Heart right ventricle (tissue), 16 donors: Measurements from ENCODE around the gene ADCY2. TPM values are rescaled to one million over a fixed set of nuclear protein-coding genes. Genes with fewer than 3 reads are reported as not detected.

Experiments
- ATAC-seq, 8 donors: fragments of 200-7000 bp; cut with Tn5 transposase; one replicate each; pipeline ENCODE4 v1.9.1; 2020; ENCODE audit warnings: mild to moderate bottlenecking in 8 of 8, moderate library complexity in 8 of 8, moderate number of reproducible peaks in 1 of 8
- DNase-seq, 2 donors: peaks; one replicate each; pipeline ENCODE4 v3.0.0-alpha.2; 2020
- H3K27ac ChIP-seq, 10 donors: fragments of 200-600 bp; sonication (generic) in 2 of 10; one replicate each; pipeline versions ENCODE4 v1.5.0 to v1.8.0; 2020 to 2022; ENCODE audit warnings: mild to moderate bottlenecking in 3 of 10
- H3K27me3 ChIP-seq, 7 donors: fragments of 200-600 bp; one replicate each; pipeline ENCODE4 v1.8.0; 2021 to 2022; ENCODE audit warnings: mild to moderate bottlenecking in 2 of 7
- H3K36me3 ChIP-seq, 9 donors: fragments of 200-600 bp; sonication (generic) in 1 of 9; one replicate each; pipeline versions ENCODE4 v1.5.0 to v1.8.0; 2020 to 2022; ENCODE audit warnings: mild to moderate bottlenecking in 2 of 9
- H3K4me1 ChIP-seq, 9 donors: fragments of 200-600 bp; sonication (generic) in 1 of 9; one replicate each; pipeline versions ENCODE4 v1.5.0 to v1.8.0; 2020 to 2022; ENCODE audit warnings: mild to moderate bottlenecking in 4 of 9
- H3K4me3 ChIP-seq, 10 donors: fragments of 200-600 bp; sonication (generic) in 2 of 10; one replicate each; pipeline versions ENCODE4 v1.5.0 to v1.8.0; 2020 to 2022; ENCODE audit warnings: mild to moderate bottlenecking in 7 of 10, moderate library complexity in 2 of 10
- H3K9me3 ChIP-seq, 11 donors: fragments of 200-600 bp in 10 of 11; sonication (generic) in 2 of 11; one replicate each; pipeline versions ENCODE4 v1.5.0 to v1.8.0; 2013 to 2022; ENCODE audit warnings: mild to moderate bottlenecking in 2 of 11, control low read depth in 1 of 11, moderate library complexity in 1 of 11
- WGBS, 2 donors: extraction: QIAGEN DNeasy Blood & Tissue Kit; methylation state at CpG; one replicate each; pipeline ENCODE4 v1.1.7; 2013; ENCODE audit warnings: inconsistent platforms in 1 of 2; 5-methylcytosine and 5-hydroxymethylcytosine counted together
- intact Hi-C, 10 donors: fragments of 100-400 bp; cut with DNase I; formaldehyde crosslinking; loops; one replicate each; pipeline versions ENCODE4 v1.11.1 to v1.14.2; 2022
- polyA plus RNA-seq, 2 donors: library from polyadenylated mRNA; stranded (reverse); fragments of 200-250 nt; gene quantifications; one replicate each; pipeline ENCODE4 v1.2.3, GENCODE V29; 2013
- total RNA-seq, 10 donors: library from RNA; stranded (reverse); fragmentation: NEBNext Ultra II Directional in 3 of 10; extraction: Animal tissue kit (Norgen Biotek cat#: 25700) in 3 of 10; gene quantifications; one replicate each; pipeline versions ENCODE4 v1.2.1 to v1.2.4, GENCODE V29; 2021 to 2023
- TF ChIP-seq, protein P1 (sequence below), 9 donors: fragments of 200-600 bp; sonication (generic) in 2 of 9; IDR thresholded peaks; one replicate each; pipeline versions ENCODE4 v1.5.0 to v1.8.0; 2021 to 2022; ENCODE audit warnings: antibody characterized with exemption in 9 of 9, mild to moderate bottlenecking in 5 of 9, moderate library complexity in 1 of 9
- donor health status: Arrhythmogenic right ventricular cardiomyopathy.
- donor health status: ischemic (EF 13 %, LVEDD 7.1; RV severe dilation, severe dysfunction).
- donor health status: healthy with polysubstance abuse.
- donor health status: DM: no; HTN: yes; CAD: no.
- donor health status: DM: no; HTN: no; CAD: no.
- donor health status: ischemic (EF 25% LVEDD 6.9; RV normal size, moderate dysfunction).
- donor health status: ischemic (EF 25% LVEDD 5.7; RV mildly dilated, moderate dysfunction).
- donor health status: healthy.
- donor health status: DM: yes; HTN: yes; CAD: no.
- donor health status: Ischemic cardiomyopathy.
- donor health status: ischemic (EF 35%, LVEDD 5.7; RV mildly dilated, moderate dysfunction).
- donor health status: nonischemic (EF 11% LVEDD 7.7; RV severe dilation, severe dysfunction).
- donor health status: DM: yes; HTN: yes; CAD: no.
- donor health status: PGD.
- donor health status: ischemic (EF 29% LVEDD 5.4; RV normal size, mild dysfunction).
- donor health status: nonischemic (EF 23%, LVEDD 6.1; RV moderate dilation, normal function).

Gene ADCY2
- total and polyA plus RNA-seq, 12 donors = 0.04 to 0.90 (median 0.17) TPM

DNA sequence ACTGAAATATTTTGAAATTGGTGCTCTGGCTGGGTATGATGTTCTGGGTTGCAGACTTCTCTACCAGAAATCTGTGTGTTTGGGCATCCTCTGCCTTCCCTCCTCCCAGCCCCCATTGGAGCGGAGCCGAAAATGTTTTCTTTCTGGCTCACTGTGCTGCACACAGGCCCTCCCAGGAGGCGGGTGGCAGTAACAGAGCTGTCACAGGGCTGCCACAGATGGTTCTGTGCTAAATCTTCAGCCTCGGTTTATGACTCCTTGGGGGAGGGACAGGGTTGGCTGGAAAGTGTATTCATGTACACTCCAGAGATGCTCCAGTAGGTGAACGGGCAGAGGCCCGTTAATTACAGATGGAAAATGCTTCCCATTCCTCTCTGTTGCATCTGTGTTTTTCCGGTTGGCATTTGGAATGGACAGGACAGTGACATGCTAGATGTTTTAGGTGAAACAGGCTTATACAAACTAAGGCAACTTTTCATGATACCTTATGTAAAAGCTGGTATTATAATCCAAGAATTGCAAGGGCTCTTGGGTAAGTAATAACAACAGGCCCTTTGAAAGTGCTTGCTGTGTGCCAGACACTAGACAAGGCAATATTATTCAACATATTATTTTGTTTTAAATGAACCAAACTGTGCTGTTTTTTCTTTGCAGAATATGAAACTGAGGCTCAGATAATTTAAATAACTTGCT is 180.2 kb downstream of the ADCY2 start:
- Histone ChIP-seq H3K36me3 (no peaks in the 10 kb centered on the region), H3K4me1 (no peaks in the 10 kb centered on the region), H3K27me3 (no peaks in the 10 kb centered on the region), H3K27ac (no peak overlapping the region), H3K4me3 (no peak overlapping the region), H3K9me3 (peaks cover 0 to 5% (median 0%) of the 10 kb centered on the region in 11 donors)
- intact Hi-C loops = loop anchor here in 1 of 10 donors (2.0 kb wide), 1 partner anchor 59 kb away; no protein-coding TSS in a partner anchor
- TF ChIP-seq, protein P1, sequence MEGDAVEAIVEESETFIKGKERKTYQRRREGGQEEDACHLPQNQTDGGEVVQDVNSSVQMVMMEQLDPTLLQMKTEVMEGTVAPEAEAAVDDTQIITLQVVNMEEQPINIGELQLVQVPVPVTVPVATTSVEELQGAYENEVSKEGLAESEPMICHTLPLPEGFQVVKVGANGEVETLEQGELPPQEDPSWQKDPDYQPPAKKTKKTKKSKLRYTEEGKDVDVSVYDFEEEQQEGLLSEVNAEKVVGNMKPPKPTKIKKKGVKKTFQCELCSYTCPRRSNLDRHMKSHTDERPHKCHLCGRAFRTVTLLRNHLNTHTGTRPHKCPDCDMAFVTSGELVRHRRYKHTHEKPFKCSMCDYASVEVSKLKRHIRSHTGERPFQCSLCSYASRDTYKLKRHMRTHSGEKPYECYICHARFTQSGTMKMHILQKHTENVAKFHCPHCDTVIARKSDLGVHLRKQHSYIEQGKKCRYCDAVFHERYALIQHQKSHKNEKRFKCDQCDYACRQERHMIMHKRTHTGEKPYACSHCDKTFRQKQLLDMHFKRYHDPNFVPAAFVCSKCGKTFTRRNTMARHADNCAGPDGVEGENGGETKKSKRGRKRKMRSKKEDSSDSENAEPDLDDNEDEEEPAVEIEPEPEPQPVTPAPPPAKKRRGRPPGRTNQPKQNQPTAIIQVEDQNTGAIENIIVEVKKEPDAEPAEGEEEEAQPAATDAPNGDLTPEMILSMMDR (IDR thresholded peaks at IDR 0.05) = no peak
- ATAC-seq (no peak), DNase-seq (no peak)
- 58 to 60% methylated on average over 7 of the region's 7 CpGs for WGBS, 2 donors

DNA sequence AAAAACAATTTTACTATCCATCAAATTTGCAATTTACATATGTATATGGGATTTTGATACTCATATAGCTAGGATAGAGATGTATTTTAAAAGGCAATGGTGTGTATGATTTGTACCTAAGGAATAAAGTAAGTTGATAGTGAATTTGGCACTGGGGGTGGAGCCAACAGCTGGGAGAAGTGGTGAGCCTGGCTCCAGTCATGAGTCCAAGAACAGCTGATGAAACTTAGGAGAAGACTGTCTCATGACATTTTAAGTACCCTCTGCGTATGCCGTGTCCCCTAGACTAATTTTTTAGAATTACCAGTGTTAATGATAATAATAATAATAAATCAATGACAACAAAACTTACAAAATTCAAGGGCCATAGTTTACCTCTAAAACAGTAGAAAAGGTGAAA is 181.4 kb downstream of the ADCY2 start:
- 67 to 72% methylated on average over 2 of the region's 2 CpGs for WGBS, 2 donors
- TF ChIP-seq, protein P1 (IDR thresholded peaks at IDR 0.05) = no peak
- DNase-seq = no peak
- intact Hi-C loops = loop anchor here in 1 of 10 donors (2.0 kb wide), 1 partner anchor 57 kb away; no protein-coding TSS in a partner anchor
- no peak overlapping the region for H3K4me3 ChIP-seq
- no peaks in the 10 kb centered on the region for H3K27me3 ChIP-seq
- H3K27ac ChIP-seq = no peak overlapping the region
- no peaks in the 10 kb centered on the region for H3K4me1 ChIP-seq
- no peaks in the 10 kb centered on the region for H3K36me3 ChIP-seq
- no peak for ATAC-seq
- no peaks in the 10 kb centered on the region for H3K9me3 ChIP-seq

DNA sequence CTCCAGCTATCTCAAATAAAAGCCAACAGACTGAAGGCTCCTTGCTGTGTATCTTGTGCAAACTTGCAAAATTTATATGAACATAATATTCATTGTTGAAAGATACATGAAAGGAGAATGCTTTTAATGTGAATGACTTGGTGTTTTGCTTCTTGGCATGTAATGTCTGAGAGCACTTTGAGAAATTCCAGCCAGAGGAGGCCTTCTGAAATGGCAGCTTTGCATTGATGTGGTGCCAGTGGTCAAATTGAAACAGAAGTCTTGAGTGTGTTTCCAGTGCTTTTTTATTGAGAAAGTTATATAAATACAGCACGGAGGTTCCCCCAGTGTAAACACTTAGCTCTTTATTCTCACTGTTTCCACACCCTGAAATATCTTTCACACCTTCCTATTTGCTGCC is 182.1 kb downstream of the ADCY2 start:
- H3K4me1 ChIP-seq = no peaks in the 10 kb centered on the region
- intact Hi-C loops = no loop called here
- H3K36me3 ChIP-seq = no peaks in the 10 kb centered on the region
- TF ChIP-seq, protein P1 (IDR thresholded peaks at IDR 0.05) = no peak
- WGBS, 2 donors = 77 to 88% methylated on average over 1 of the region's 1 CpG
- H3K9me3 ChIP-seq = no peaks in the 10 kb centered on the region
- DNase-seq = no peak
- no peaks in the 10 kb centered on the region for H3K27me3 ChIP-seq
- no peak overlapping the region for H3K4me3 ChIP-seq
- ATAC-seq = no peak
- no peak overlapping the region for H3K27ac ChIP-seq

DNA sequence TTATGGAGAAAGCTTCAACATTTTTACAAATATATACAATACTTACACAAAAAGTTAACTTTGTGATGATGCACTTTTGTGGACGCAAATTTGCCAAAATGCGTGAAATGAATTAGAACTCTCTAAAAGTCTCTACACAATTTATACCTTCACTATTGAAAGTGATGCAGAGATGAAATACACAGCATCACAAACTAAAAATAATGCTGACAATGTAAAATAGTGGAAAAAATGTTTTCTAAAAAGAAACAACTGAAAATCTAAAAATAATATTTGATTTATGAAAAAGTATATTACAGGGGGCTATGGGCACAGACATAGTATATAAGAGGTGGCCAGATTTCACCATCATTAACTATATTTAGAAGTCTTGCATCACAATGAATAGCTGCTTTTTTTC is 188.8 kb downstream of the ADCY2 start:
- Histone ChIP-seq H3K27me3 (no peaks in the 10 kb centered on the region), H3K9me3 (no peaks in the 10 kb centered on the region), H3K4me3 (no peak overlapping the region), H3K36me3 (no peaks in the 10 kb centered on the region), H3K4me1 (no peaks in the 10 kb centered on the region), H3K27ac (no peak overlapping the region)
- 95% methylated on average over 2 of the region's 2 CpGs for WGBS, 2 donors
- intact Hi-C loops = no loop called here
- TF ChIP-seq, protein P1 (IDR thresholded peaks at IDR 0.05) = no peak
- ATAC-seq = no peak
- DNase-seq = no peak
